ENCODE measurements around the gene TTLL9.
"Not testable (repeated sequence)": the region's sequence is repeated elsewhere in the genome, so short reads cannot be mapped to it uniquely, and the experiment has no call there.

- TF ChIP-seq POLR2A (IDR thresholded peaks at IDR 0.05) = not testable (repeated sequence)
- TF ChIP-seq, protein P1, sequence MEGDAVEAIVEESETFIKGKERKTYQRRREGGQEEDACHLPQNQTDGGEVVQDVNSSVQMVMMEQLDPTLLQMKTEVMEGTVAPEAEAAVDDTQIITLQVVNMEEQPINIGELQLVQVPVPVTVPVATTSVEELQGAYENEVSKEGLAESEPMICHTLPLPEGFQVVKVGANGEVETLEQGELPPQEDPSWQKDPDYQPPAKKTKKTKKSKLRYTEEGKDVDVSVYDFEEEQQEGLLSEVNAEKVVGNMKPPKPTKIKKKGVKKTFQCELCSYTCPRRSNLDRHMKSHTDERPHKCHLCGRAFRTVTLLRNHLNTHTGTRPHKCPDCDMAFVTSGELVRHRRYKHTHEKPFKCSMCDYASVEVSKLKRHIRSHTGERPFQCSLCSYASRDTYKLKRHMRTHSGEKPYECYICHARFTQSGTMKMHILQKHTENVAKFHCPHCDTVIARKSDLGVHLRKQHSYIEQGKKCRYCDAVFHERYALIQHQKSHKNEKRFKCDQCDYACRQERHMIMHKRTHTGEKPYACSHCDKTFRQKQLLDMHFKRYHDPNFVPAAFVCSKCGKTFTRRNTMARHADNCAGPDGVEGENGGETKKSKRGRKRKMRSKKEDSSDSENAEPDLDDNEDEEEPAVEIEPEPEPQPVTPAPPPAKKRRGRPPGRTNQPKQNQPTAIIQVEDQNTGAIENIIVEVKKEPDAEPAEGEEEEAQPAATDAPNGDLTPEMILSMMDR (IDR thresholded peaks at IDR 0.05) = not testable (repeated sequence)
Measured at GRCh38 chr20:31921480-31921879, 51.0 kb downstream of the TTLL9 start.

Measured in lower leg skin (tissue), 3 donors.